ENCODE measurements around the gene OR1L8. TPM values are rescaled to one million over a fixed set of nuclear protein-coding genes. Genes with fewer than 3 reads are reported as not detected.
A peak's percentile ranks its signal among the peaks of the same experiment; 100 is the strongest.

OR1L8 gene
- total and polyA plus RNA-seq, 9 of the 15 experiments (the other 6 are each of a cell fraction or from before 2014, with no cell fraction given), result 0.03 to 0.06 (median 0.06) TPM; not detected in 6

GRCh38 chr9:122572456-122572855 lies 10.7 kb downstream of the OR1L8 start:
- no peaks in the 10 kb centered on the region for H4K20me1 ChIP-seq (replicated peaks; ENCODE audit: control insufficient read depth, insufficient read depth, low read length)
- DNase-seq (ENCODE audit: extremely low read depth in 1 of 4, low spot score in 3 of 4) (no peak), ATAC-seq (no peak), FAIRE-seq (no peak)
- H3K9me3 ChIP-seq (replicated peaks; ENCODE audit: control insufficient read depth, insufficient read depth, low read depth, low read length), result no peaks in the 10 kb centered on the region; the same call in 1 of the 2 replicates
- in situ Hi-C loops (cut with MboI) (no loop called here), intact Hi-C loops (cut with micrococcal nuclease) (no loop called here)
- H3K9ac ChIP-seq (ENCODE audit: insufficient read depth in 1 of 2, low read depth in 2 of 2, low read length in 2 of 2), result no peak overlapping the region
- WGBS (ENCODE audit: insufficient coverage, low coverage, missing lambda C conversion rate), result 9% methylated on average over 2 of the region's 2 CpGs
- H3K4me1 ChIP-seq (replicated peaks in 1 of 2; ENCODE audit: control insufficient read depth in 2 of 2, insufficient read depth in 2 of 2, low read length in 2 of 2), result no peaks in the 10 kb centered on the region; a peak in 2 of 5 replicates
- TF ChIP-seq ZBTB5 (IDR thresholded peaks at IDR 0.05) (no peak), ELF2 (CRISPR knock-in tag; IDR thresholded peaks at IDR 0.05) (no peak), ZFP36 (IDR thresholded peaks at IDR 0.05; ENCODE audit: low read depth, low read length, partially characterized antibody) (no peak)
- H3K79me2 ChIP-seq (ENCODE audit: control insufficient read depth, insufficient read depth, low read length), result no peaks in the 10 kb centered on the region
- no peak overlapping the region for H3K4me3 ChIP-seq
- BruUV-seq (replicated peaks), result no TSS peak
- POLR2A ChIA-PET, result no interaction called here
- H3K27ac ChIP-seq (ENCODE audit: extremely low read depth, low read depth, low read length), result no peak overlapping the region
- CTCF ChIA-PET (ENCODE audit: low intra/inter-chr PET ratio), result no interaction called here
- H2AFZ ChIP-seq (ENCODE audit: low read depth, low read length), result 0 out of 2 replicates have a peak overlapping the region, but pooled peaks have one; percentile 38
- H3K36me3 ChIP-seq (ENCODE audit: control insufficient read depth, insufficient read depth, low read length), result no peaks in the 10 kb centered on the region
- no peaks in the 10 kb centered on the region for H3K27me3 ChIP-seq (ENCODE audit: control insufficient read depth in 2 of 2, insufficient read depth in 2 of 2, low read length in 2 of 2)
- H3K4me2 ChIP-seq (ENCODE audit: insufficient read depth, low read length), result no peak overlapping the region
- H3K9me1 ChIP-seq (ENCODE audit: control insufficient read depth, insufficient read depth, low read length), result no peaks in the 10 kb centered on the region

- Histone ChIP-seq H2AFZ (ENCODE audit: low read depth, low read length) (peak overlapping the region; percentile 62), H3K4me1 (replicated peaks in 1 of 2; ENCODE audit: control insufficient read depth in 2 of 2, insufficient read depth in 2 of 2, low read length in 2 of 2) (no peaks in the 10 kb centered on the region; a peak in 2 of 5 replicates), H3K4me2 (ENCODE audit: insufficient read depth, low read length) (no peak overlapping the region), H3K27ac (ENCODE audit: extremely low read depth, low read depth, low read length) (no peak overlapping the region), H3K9me1 (ENCODE audit: control insufficient read depth, insufficient read depth, low read length) (no peaks in the 10 kb centered on the region), H3K9me3 (replicated peaks; ENCODE audit: control insufficient read depth, insufficient read depth, low read depth, low read length) (no peaks in the 10 kb centered on the region), H3K27me3 (ENCODE audit: control insufficient read depth in 2 of 2, insufficient read depth in 2 of 2, low read length in 2 of 2) (no peaks in the 10 kb centered on the region), H3K79me2 (ENCODE audit: control insufficient read depth, insufficient read depth, low read length) (no peaks in the 10 kb centered on the region), H4K20me1 (replicated peaks; ENCODE audit: control insufficient read depth, insufficient read depth, low read length) (no peaks in the 10 kb centered on the region), H3K9ac (ENCODE audit: insufficient read depth in 1 of 2, low read depth in 2 of 2, low read length in 2 of 2) (no peak overlapping the region), H3K4me3 (no peak overlapping the region), H3K36me3 (ENCODE audit: control insufficient read depth, insufficient read depth, low read length) (no peaks in the 10 kb centered on the region)
- FAIRE-seq, result peak; percentile 29
- no TSS peak for BruUV-seq (replicated peaks)
- in situ Hi-C loops (cut with MboI) (no loop called here), intact Hi-C loops (cut with micrococcal nuclease) (no loop called here)
- 22% methylated on average over 4 of the region's 4 CpGs for WGBS (ENCODE audit: insufficient coverage, low coverage, missing lambda C conversion rate)
- ATAC-seq, result peak; percentile 64; the same call in 2 of the 3 replicates
- POLR2A ChIA-PET, result no interaction called here
- CTCF ChIA-PET (ENCODE audit: low intra/inter-chr PET ratio), result no interaction called here
- DNase-seq (ENCODE audit: extremely low read depth in 1 of 4, low spot score in 3 of 4), result peak in 1 of 4 experiments; percentile 6
- TF ChIP-seq ZNF175 (CRISPR knock-in tag; IDR thresholded peaks at IDR 0.05; ENCODE audit: low read depth), result no peak
- no peak for TF ChIP-seq TCF7 (IDR thresholded peaks at IDR 0.05; ENCODE audit: borderline replicate concordance)
- no peak for TF ChIP-seq XRCC5 (IDR thresholded peaks at IDR 0.05; ENCODE audit: low read depth, low read length)
- no peak for TF ChIP-seq ZNF444 (CRISPR knock-in tag; IDR thresholded peaks at IDR 0.05)
- TF ChIP-seq PHB2 (IDR thresholded peaks at IDR 0.05; ENCODE audit: low read depth), result no peak
- TF ChIP-seq KHSRP (IDR thresholded peaks at IDR 0.05), result no peak
Observed at GRCh38 chr9:122567901-122568300, 15.3 kb downstream of the OR1L8 start.

Measured in K562 (cell line).